Ramos (cell line): ENCODE data around the gene LY6G6C.
"Not testable (repeated sequence)": the region's sequence is repeated elsewhere in the genome, so short reads cannot be mapped to it uniquely, and the experiment has no call there.

Experiments
- in situ Hi-C: fragments of 300-500 bp; cut with MboI; formaldehyde crosslinking; loops from one replicate; pipeline ENCODE4 v1.14.3; 2022; ENCODE audit warnings: low sequenced_read_pairs; ENCODE audit not compliant: unreplicated experiment

Gene LY6G6C

DNA sequence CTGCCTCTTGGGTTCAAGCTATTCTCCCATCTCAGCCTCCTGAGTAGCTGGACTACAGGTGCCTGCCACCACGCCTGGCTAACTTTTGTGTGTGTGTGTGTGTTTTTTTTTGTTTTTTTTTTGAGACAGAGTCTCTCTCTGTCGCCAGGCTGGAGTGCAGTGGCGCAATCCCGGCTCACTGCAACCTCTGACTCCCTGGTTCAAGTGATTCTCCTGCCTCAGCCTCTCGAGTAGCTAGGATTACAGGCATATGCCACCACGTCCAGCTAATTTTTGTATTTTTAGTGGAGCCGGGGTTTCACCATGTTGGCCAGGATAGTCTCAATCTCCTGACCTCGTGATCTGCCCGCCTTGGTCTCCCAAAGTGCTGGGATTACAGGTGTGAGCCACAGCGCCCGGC, 12.4 kb downstream of the LY6G6C start:
- in situ Hi-C loops, result not testable (repeated sequence)

DNA sequence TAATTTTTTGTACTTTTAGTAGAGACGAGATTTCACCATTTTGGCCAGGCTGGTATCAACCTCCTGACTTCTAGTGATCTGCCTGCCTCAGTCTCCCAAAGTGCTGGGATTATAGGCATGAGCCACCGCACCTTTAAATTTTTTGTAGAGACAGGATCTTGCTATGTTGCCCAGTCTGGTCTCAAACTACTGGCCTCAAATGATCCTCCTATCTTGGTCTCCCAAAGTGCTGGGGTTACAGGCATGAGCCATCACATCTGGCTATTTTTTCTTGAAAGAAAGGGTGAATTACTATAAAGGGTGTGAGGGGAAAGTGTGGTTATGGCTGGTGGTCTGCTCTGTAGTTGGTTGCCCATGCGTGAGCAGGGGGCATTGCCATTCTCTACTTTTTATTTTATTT, 13.3 kb downstream of the LY6G6C start:
- in situ Hi-C loops, result no loop called here

DNA sequence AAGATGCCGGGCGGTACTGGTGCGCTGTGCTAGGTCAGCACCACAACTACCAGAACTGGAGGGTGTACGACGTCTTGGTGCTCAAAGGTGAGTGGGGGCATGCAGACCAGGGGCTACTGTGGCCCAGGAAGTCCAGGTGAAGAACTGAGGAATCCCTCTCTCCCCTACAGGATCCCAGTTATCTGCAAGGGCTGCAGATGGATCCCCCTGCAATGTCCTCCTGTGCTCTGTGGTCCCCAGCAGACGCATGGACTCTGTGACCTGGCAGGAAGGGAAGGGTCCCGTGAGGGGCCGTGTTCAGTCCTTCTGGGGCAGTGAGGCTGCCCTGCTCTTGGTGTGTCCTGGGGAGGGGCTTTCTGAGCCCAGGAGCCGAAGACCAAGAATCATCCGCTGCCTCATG, 13.8 kb downstream of the LY6G6C start:
- in situ Hi-C loops, result no loop called here

DNA sequence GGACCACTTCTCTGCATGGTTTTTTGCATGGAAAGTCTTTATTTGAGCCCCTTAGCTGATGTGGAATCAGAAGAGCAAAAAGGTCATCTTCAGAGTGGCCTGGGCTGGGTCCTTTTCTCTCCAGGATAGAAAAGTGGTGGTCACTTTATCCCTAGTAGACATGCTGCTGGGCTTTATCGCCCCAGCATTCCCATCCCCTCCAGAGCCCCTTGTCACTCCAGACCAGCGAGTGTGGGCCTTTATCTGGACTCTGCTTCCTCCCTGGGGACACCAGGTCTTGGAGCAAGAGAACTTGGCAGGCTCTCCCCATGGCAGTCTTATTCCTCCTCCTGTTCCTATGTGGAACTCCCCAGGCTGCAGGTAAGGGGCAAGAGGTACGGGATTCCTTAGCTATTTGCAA, 14.9 kb downstream of the LY6G6C start, which contains the start of gene LY6G6F:
Gene LY6G6F, plus strand, starts transcription at position 268 of the 400 bp plus-strand sequence. Its CDS starts 41 bp downstream, at position 309.
- in situ Hi-C loops, result no loop called here

DNA sequence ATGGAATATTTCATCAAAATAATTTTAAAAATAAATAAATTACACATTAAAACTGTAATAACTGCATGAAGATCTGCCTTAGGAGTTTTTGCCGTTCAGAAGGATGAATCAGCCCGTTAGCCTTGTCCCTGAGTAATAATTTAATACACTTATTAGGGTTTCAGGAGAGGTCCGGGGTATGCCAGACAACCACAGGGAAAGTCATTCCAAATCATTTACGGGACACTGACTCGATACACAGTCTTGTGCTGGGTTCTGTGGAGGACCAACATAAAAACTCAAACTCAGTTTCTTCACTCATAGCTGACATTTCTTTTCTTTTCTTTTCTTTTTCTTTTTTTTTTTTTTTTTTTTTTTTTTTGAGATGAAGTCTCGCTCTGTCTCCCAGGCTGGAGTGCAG, 15.6 kb downstream of the LY6G6C start:
- in situ Hi-C loops, result no loop called here

DNA sequence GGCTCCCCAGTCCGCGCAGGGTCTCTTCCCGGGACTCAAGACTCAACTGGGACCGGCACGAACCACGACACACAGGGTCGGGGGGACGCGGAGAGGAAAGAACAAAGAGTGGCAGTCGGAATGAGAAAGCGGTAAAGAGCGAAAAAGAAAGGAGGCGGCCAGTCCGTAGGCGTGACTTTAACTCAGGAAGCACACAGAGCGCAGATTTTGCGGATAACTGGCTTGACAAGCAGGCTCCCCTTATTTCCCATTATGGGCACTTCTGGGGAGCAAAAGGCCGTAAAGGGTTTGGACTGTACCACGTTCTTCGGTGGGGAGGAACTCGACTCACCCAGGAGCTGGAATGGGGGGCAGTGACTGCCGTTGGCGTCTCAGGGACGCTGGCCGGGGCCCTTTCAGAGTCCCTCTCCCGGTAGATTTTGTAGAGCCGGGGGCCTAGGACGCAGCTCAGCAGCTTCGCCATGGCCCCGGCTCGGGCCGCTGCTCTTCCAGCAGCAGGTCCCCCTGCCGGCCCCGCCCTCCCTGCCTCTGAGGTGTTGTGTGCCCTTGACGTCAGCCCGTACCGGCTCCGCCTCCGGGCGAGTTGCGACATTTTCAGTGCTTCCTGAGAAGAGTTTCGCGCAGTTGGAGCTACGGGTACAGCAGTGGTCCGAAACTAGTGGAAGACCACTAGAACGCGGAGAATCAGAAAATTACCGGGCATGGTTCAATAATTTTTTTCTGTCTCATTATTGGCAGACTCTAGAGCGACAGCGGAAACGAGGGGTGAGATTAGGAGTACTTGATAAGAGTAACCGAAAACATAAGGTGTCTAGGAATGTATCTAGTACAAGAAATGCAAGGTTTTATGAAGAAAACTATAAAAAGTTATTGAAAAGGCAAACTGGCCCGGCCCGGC, 18.5 kb downstream of the LY6G6C start, which contains the start of gene ABHD16A:
Gene ABHD16A, minus strand, starts transcription at position 506 of the 898 bp plus-strand sequence. Its CDS starts 43 bp downstream, at position 463.
- in situ Hi-C loops, result no loop called here

DNA sequence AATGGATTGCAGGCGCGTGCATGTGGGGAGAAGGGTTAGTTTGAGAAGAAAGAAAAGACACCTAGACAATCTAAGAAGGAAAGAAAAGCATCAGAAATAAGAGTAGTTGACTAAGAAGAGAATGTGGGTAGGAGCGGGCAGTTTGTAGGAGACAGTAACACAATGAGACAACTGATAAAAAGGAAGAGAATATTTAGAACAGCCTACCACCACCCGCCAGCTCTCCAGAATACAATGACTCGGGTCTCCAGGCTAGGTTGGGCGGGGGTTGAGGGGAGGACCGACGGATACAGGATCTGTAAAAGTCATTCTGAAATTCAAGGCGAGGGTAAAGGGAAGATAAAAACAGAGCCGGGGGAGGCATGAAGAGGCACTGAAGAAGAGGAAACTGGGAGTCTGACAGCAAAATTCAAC, 19.1 kb downstream of the LY6G6C start:
- in situ Hi-C loops, result no loop called here

DNA sequence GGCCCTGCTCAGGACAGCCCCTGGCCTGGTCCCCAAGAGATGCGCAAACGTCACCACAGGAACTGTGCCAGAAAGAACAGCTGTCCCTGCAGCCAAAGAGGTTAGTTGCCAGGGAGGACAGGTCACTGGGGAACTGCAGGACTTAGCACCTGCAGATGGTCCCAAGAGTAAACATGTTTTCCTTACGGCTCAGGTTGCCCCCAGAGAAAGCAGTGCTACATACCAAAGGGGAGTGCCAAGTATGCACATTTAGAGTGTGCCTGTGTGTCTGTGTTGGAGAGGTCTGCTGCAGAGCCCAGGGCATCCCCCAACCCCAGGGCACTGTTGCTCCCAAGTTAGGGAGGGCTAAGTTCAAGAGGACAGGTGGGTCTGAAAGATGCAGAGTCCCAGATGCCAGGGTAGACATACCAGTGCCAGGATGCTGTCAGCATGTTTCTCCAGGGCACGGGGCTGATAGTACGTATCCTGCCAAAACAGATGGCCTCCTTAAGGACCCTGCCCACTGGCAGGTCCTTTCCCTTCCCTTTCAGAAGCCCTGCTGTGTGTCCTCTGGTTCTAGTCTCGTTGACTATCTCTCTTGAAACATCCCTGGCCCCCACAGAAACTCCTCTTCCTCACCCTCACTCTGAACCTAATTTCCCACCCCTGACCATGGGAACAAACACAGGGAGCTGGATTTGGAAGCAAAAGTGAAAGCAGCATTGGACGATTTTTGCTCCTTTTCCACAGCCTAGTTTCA, 19.7 kb downstream of the LY6G6C start:
- in situ Hi-C loops, result no loop called here

DNA sequence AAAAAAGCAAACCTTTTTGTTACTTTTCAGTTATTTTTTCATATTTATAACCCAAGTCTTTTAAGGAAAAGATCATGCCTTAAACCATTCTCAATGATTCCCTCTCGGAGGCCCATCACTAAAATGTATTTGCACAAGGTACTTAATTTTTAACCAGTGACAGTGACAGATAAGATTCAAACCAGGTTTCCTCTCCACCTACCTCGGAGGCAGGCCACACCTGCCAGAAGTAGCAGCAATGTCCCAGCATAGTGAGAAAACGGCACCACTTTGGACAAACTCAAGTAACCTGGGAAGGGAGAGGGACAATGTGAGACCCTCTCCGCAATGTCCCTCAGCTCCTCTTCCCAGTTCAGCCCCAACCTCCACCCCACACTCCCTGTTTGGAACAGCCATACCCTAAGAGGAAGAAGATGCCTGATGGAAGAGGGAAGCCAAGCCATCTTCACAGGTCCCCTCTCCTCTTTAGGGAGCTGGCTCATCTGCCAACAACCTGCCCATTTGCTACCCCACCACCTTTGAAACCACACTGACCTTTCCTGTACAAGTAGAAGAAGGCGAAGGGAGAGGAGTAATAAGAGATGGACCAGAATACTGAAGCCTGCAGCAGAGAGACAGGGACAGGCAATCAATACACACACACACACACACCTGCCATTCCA, 20.7 kb downstream of the LY6G6C start:
- in situ Hi-C loops, result no loop called here

DNA sequence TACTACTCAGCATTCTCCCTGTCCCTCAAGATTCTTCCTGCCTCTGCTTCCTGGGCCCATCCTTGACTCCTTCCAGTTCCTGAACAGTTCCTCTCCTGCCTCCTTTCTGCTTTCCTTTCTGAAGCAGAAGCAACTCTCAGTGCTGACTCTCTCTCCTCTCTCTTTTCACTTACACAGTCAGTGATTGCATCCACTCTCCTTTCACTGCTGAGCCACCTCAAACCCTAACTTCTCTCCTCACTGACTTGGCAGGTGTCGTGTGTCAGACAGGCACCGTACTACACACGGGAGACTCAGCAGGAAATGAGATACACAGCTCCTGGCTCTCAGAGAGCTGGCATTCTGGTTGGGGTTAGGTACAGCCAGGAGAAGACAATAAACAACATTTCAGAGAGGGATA, 24.0 kb downstream of the LY6G6C start:
- in situ Hi-C loops, result no loop called here

DNA sequence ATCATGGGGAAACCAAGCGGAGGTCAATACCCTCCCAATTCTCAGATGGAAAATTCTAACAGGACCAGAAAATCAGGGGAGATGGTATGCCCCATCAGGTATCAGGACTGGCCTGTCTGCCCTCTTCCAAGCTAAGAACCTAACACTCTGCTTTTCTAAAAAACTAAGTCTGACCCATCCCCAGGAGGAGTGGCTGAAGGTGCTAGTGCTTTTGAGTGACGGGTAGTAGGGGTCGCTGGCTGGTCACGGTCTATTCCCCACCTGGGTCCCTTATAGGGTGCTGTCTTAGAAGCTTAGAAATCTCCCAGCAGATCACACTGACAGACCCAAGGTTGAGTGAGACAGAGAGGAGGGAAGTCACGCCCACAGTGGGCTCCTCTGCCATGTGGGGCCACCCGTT, 28.0 kb downstream of the LY6G6C start:
- in situ Hi-C loops, result no loop called here

DNA sequence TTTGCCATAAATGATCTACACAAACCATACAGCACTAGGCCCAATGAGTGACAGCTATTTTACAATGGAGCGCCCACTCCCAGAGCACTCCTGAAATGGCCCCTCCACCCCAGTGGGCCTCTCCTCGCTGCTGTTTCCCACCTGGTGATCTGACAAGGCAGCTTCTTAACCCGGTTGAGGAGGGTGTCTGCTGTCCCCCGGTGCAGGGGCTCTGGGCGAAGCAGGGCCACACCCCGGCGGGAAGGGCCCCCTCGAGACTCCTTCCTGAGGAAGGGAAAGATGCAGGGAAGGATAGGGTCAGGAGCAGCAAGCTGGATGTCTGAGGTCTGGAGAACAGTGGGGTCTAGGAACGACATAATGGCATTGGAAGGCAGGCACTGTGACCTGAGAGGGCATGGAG, 28.7 kb downstream of the LY6G6C start:
- in situ Hi-C loops, result no loop called here

DNA sequence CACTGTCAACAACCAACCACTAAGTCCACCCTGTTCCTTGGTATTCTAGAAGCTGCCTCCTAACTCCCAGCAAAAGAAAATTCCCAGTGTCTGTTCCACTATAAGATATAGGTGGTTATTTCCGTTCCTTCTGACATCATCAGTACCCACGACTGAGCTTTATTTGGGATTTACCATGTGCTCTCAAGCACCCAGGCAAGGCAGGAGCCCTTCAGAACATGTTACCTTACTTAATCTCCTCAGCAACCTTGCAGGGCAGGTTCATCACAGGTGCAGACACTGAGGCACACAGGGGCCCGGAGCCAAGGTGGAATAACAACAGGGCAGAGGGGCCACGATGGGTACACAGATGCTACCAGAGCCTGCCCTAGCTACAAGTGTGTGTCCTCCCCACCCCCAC, 29.2 kb downstream of the LY6G6C start:
- in situ Hi-C loops, result no loop called here

DNA sequence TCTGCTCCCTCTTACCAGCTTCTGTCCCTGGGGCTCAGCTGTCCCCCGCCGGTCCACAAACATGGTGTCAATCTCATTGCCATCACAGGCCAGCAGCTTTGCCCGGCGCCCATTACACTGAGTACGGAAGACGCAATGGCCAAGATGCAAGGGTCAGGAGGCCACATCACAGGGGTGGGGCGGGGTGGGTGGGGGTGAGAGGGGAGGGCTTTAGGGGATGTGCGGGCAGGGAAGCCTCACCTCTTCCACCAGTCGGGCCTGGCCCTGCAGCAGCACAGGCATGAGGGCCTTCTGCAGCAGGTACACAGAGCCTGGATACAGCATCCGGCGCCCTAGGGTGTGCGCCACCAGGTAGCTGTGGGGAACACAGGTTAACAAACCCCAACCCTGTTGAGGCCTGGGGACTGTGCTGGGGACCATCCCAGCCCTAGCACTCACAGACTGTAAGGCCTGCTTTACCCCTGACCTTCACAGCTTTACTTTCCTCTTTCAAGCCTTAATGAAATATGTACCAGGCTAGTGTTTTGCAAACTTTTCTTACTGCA, 29.9 kb downstream of the LY6G6C start:
- in situ Hi-C loops, result no loop called here

DNA sequence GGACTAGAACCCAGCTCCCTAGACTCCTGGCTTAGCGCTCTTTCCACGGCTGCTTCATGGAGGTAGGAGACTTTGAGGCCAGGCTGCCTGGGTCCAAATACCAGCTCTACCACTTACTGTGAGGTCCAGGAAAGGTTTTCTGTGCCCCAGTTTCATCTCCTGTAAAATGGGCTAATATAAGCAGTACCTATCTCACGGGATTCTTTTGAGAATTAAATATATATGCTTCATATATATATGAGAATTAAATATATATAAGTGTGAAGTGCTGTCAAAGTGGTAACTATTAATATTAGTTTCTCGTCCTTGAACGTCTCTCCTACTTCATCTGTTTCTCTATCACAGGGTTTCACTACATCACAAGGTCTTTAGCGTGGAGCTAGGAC, 30.5 kb downstream of the LY6G6C start:
- in situ Hi-C loops, result no loop called here

DNA sequence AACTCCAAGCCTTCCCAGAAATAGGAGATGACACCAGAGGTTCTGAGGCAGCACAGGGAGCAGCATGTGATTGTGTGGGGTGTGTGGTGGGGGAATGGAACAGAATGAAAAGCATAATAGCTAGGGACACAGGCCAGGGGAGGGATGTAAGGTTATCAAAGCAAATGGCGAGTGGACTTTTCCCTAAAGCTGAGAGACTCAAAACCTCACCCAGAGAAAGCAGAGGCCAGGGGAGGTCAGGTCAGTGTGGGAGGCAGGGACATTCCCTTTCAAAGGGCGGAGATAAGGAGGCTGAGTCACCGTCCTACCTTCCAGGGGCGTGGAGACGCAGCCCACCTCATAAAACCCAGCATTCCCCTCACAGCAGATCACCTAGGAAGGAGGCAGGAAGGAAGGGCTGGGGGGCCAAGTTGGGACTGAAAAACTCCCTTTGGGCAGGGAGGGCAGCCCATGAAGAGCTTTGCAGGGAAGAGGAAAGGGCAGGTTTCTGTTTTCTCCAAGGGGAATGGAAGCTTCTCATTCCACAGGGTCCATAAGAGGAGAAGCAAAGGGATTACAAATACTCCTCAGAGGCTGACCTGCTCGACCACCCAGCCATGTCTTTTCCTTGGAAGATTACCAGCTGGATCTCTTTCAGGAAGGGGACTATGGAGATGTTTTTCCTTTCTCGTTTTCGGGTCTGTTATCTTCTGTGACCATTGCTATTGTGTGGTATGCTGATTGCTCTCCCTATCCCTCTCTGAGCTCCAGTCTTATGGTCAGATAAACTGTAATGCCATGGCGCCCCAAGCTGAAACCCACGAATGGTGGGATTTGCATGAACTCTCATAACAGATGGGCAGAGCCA, 31.1 kb downstream of the LY6G6C start:
- in situ Hi-C loops, result no loop called here

DNA sequence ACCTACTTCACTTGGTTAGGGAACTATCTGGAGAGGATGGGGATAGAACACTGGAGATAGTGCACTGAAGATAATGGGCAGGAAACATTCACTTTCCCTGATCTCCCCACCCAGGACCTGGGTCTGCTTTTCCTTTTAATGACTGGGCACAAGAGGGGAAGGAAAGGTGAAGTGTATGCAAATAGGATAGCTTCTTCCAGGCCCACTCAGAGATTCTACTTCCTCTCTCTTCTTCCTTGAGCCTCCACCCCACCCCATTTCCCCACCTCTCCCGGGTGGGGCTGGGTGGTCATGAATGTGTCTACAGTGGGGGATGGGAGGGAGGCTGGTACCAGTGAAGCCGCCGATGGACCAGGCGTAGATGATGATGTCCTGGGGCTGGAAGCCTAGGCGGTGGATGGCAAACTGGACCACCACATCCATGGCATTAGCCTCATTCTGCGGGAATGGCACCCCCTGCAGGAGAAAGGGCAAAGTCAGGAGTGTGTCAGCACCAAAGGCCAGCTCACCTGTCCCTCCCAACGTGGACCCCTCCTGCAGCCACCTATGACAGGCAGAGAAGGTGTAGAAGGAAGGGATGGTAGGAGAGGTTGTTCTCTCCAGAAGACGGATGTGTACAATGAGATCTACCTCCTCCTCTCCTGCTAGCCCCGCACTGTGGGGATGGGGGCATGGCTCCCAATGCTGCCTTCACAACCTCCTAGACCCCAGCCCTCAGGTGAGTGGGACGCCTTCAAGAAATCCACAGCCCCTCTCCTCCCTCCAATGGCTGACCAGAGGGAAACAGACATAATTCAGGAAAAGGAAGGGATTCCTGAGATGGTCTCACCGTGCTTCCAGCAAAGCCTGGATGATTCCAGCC, 32.1 kb downstream of the LY6G6C start:
- in situ Hi-C loops, result no loop called here

DNA sequence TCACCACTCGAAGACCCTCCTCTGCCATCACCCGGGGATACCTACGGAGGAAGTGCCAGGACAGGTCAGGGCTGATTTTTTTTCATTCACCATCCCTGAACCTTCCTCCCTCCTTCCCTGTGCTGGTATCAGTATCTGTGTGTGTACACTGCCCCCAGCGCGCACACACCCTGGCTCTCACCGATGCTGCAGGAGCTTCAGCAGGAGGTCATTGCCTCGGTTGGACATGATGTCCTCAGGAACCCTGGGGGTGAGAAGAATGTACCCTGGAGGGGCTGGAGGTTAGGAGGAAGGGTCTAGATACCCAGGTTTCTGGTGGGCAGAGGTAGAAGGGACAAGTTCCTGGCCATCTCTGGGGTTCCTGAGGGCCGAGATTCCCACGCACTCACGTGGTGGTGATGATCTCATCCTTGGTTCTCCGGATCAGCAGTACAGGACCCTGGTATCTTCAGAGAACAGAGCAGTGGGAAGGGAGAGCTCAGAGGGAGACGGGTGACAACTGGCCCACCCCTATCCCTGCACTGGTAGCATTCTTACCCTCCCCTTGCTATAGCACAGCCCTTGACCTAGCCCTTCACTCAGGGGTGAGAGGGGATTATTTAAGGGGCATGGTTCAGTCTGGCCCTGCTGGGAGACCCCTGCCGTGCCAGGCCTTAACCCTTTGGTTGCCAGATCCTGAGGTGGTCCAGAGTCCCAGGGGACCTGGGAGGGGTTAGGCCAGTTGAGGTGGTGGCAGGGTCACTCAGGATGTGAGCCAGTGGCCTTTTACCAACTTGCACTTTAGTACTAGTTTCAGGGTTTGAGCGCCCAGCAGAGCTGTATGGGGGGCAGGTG, 33.5 kb downstream of the LY6G6C start:
- in situ Hi-C loops, result no loop called here
